Ovary (tissue), 3 donors: ENCODE results near the gene SPPL2C.

ENCODE experiments used
- CTCF ChIP-seq, 3 donors: fragments of 450-650 bp in 2 of 3; fragments of 200-600 bp in 1 of 3; IDR thresholded peaks; one replicate each; pipeline versions ENCODE4 v1.5.1 to v1.8.0; 2016 to 2022; ENCODE audit warnings: antibody characterized with exemption in 3 of 3, mild to moderate bottlenecking in 1 of 3
- POLR2A ChIP-seq: fragments of 450-650 bp; IDR thresholded peaks from one replicate; pipeline ENCODE4 v1.6.1; 2017; ENCODE audit warnings: antibody characterized with exemption, mild to moderate bottlenecking, moderate library complexity
- donor health status: DM: no; HTN: no; CAD: no.

GRCh38 chr17:45820052-45820780 lies 24.5 kb upstream of the SPPL2C start:
- TF ChIP-seq CTCF (IDR thresholded peaks at IDR 0.05) (no peak), POLR2A (no peak)
